Measurements from ENCODE around the gene TOMM20L. TPM values are rescaled to one million over a fixed set of nuclear protein-coding genes. Genes with fewer than 3 reads are reported as not detected.

TOMM20L gene
- total RNA-seq, 4 donors from 2014 or later = 2.6 TPM; not detected in 3

DNA sequence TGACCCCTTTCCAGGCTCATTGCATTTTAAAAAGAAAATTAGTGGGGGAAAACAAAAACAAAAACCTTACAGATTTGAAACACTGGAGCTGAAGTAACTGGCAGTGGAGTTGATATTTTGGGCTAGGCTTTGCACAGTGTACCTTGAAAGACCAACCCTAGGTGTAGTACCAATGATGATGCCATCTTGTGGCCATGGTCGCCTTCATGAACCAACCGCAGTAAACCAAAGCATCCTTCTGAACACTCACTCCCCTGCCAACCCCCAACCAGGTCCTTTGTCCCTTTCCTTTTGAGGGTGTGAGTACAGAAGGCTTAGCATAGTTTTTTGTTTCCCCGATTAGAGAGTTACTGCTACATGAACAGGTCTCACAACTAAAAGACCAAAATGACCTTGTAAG lies 5.9 kb downstream of the TOMM20L start:
- TF ChIP-seq, protein P1, sequence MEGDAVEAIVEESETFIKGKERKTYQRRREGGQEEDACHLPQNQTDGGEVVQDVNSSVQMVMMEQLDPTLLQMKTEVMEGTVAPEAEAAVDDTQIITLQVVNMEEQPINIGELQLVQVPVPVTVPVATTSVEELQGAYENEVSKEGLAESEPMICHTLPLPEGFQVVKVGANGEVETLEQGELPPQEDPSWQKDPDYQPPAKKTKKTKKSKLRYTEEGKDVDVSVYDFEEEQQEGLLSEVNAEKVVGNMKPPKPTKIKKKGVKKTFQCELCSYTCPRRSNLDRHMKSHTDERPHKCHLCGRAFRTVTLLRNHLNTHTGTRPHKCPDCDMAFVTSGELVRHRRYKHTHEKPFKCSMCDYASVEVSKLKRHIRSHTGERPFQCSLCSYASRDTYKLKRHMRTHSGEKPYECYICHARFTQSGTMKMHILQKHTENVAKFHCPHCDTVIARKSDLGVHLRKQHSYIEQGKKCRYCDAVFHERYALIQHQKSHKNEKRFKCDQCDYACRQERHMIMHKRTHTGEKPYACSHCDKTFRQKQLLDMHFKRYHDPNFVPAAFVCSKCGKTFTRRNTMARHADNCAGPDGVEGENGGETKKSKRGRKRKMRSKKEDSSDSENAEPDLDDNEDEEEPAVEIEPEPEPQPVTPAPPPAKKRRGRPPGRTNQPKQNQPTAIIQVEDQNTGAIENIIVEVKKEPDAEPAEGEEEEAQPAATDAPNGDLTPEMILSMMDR (IDR thresholded peaks at IDR 0.05; ENCODE audit: low read depth) = no peak

GRCh38 chr14:58408681-58409215 lies 13.0 kb downstream of the TOMM20L start:
- TF ChIP-seq, protein P1 (IDR thresholded peaks at IDR 0.05; ENCODE audit: low read depth) = no peak

- TF ChIP-seq, protein P1 (IDR thresholded peaks at IDR 0.05; ENCODE audit: low read depth) = no peak
Observed at GRCh38 chr14:58414845-58415244, 19.1 kb downstream of the TOMM20L start.

DNA sequence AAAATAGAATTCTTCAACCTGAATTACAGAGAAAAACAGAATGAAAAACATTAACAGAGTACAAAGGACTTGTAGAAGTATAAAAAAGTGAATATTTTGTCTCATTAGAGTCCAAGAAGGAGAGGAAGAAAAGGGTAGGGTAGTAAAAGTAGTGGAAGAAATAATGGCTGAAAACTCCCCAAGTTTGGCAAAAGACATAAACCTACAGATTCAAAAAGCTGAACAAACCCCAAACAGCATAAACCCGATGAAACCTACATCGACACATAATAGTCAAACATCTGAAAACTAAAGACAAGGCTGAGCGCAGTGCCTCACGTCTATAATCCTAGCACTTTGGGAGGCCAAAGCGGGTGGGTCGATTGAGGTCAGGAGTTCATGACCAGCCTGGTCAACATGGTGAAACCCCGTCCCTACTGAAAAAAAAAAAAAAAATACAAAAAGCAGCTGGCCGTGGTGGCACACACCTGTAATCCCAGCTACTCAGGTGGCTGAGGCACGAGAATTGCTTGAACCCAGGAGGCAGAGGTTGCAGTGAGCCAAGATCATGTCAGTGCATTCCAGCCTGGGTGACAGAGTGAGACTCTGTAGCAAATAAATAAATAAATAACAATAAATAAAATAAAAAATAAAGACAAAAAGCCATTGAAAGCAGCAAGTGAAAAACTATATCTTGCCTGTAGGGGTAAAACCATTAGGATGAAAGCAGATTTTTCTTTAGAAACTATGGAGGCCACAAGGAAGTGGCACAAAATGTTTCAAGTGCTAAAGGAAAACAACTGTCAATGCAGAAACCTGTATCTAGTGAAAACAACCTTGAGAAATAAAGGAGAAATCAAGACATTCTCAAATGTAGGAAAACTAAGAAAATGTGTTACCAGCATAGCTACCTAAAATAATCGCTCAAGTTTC lies 20.2 kb downstream of the TOMM20L start:
- TF ChIP-seq, protein P1 (IDR thresholded peaks at IDR 0.05; ENCODE audit: low read depth) = no peak

- TF ChIP-seq, protein P1 (IDR thresholded peaks at IDR 0.05; ENCODE audit: low read depth) = no peak
Observed at GRCh38 chr14:58426670-58427280, 31.0 kb downstream of the TOMM20L start.

DNA sequence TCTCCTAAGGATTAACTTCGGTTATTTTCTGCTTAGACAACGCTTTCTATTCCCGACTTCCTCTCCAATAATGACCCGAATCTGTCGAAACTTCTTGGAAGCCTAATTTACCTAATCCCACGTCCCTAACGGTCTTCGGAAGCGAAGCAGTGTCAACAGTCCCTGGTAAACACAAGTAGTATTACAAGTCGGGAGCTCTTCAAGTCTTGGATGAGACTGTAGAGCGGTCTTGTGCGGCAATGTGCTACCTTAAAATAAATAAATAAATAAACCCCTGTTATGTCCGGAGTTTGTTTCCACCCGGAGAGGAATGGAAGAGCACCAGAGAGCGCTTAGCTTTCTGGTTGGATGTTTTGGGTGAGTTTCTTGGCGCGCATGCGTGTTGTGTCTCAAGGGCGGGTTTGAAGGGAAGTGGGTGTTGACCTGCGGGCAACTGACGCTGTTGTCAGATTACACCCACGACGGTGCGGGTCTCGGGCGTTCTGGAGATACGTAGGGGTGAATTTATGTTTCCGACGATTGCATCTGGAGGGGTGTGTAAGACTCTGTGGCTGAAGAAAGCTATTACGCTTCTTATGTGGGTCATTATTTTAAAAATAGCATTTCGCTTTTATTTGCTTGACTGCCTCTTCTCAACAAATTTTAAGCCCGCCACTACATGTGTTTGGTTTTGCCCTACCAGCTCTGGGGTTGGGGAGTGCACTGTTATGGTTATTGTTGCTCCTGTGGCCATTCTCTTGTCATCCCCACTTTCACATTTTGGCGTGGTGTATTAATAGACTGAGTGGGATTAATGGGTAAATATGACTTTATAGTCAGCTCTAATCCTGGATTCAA lies 31.8 kb downstream of the TOMM20L start, which contains the start of the genes KIAA0586 and TIMM9:
KIAA0586 (plus strand) TSS at position 439 of the 837 bp plus-strand sequence. CDS start 546 bp downstream, outside the sequence.
TIMM9 (minus strand) TSS at position 251 of the 837 bp plus-strand sequence. CDS start 15,586 bp downstream, outside the sequence.
- TF ChIP-seq, protein P1 (IDR thresholded peaks at IDR 0.05; ENCODE audit: low read depth) = no peak

All from subcutaneous adipose tissue (tissue), 4 donors.